ENCODE data around the gene FNDC3B.

Gene FNDC3B

DNA sequence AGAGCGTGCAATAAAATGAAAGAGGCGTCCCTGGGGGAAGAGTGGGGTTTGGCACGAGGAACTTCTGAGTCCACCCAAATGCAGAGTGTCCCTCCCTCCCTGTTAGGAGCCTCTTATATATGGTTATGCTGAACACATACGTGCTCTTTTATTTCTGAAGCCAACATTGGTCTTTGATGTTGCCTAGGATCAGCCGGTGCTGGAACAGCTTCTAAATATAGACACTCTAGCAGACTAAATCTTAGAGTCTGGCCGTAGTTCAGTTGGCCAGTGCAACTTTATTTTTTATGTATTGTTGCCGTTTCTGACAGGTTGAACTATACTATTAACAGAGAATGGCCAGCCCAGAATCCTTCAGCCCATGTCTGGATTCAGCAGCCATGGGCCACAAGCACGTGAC is 280.2 kb downstream of the FNDC3B start:
- DNase-seq = no peak
- in situ Hi-C loops (cut with MboI; ENCODE audit: low pct_unique_long_range_greater_than_20kb, low sequenced_read_pairs) = no loop called here

DNA sequence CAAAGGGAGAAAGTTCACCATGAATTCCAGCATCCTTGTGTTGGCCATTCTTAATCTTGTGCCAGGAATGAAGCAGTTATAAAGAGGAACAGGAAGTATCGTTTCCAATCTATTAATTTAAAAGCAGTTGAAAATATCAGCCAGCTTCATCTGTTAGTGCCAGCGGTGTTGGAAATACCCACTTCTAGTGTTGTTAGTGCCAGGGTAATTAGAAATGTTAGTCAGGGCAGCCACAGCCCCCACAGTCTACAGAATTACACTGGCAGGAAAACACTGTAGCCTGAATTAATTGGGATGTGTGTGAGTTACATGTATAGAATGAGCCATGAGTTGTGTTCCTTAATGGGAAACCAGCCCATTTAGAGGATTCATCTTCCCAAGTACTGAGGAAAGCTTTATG is 281.1 kb downstream of the FNDC3B start:
- no peak for DNase-seq
- in situ Hi-C loops (cut with MboI; ENCODE audit: low pct_unique_long_range_greater_than_20kb, low sequenced_read_pairs) = no loop called here

DNA sequence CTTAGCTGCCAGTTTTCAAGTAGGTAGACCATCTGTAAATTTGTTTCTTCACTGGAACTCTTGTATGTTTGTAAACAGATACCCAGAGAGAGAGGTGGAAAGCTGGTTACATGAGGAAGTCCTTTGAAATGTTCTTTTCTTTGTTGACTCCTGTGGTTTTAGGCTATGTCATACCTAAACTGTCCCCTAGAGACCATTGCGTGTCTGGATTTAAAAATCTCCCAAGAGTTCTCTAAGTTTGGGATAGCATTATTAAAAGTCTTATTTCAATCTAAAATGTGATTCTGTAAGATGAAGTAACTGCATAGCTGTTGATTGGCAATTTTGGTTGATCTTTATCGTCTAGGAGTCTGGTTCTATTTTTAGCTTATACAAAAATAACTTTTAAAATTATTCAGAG is 281.7 kb downstream of the FNDC3B start:
- in situ Hi-C loops (cut with MboI; ENCODE audit: low pct_unique_long_range_greater_than_20kb, low sequenced_read_pairs) = no loop called here
- DNase-seq = peak; percentile 43

DNA sequence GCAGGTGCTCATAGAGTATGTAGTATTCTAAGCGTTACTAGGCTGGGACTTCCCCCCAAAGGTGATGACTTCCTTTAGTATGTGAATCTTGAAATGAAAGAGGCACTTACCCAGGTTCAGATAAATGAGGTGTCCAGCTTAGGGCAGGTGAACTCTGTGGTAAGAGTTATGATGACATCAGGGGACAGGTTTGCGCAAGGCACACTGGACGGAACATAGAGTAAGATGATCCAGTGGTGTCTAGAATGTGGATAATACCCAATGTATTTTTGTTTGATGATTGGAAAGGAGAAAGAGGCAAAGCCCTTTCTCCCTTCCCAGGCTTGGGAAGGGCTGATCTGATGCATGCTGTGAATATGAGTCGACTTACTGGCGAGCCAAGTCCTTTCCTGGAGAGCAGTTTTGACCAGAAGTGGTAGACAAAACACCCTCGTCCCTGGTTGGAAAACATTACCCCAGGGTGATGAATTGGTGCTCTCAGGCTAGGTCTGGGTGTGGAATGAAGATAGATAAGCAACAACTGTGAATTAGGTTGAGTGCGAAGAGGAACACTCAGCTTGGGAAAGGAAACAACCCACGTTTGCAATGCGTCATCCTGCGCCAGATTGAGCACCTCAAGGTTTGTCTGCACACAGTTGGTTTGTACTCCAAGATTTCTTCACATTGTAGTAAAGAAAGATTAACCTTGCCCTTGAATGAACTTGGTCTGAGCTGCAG is 284.7 kb downstream of the FNDC3B start:
- in situ Hi-C loops (cut with MboI; ENCODE audit: low pct_unique_long_range_greater_than_20kb, low sequenced_read_pairs) = no loop called here
- DNase-seq = no peak

DNA sequence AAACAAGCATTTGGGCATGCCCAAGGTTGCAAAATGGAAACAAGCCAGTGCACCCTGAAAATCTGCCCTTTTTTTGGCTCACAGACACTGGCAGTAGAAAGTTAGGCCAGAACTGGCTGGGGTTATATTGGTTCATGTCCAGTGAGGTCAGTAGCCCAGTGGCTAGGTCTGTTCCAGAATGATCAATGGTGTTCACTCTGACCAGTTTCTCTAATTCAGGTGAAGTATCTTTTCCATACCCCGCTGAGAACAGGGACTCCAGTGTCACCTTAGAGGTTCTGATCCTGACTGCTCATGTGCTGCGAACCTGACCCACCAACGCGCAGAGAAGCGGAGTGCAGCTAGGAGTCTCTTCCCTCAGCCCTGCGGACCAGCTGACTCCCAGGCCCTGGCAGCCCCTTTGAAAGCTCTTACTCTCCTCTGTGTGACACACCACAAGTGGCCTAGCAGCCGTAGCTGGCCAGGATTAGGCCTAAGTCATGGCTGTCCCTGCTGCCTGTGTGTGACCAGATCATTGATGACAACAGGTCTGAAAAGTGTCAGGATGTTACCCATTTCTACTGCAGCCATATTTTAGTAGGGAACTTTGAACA is 285.3 kb downstream of the FNDC3B start:
- in situ Hi-C loops (cut with MboI; ENCODE audit: low pct_unique_long_range_greater_than_20kb, low sequenced_read_pairs) = no loop called here

DNA sequence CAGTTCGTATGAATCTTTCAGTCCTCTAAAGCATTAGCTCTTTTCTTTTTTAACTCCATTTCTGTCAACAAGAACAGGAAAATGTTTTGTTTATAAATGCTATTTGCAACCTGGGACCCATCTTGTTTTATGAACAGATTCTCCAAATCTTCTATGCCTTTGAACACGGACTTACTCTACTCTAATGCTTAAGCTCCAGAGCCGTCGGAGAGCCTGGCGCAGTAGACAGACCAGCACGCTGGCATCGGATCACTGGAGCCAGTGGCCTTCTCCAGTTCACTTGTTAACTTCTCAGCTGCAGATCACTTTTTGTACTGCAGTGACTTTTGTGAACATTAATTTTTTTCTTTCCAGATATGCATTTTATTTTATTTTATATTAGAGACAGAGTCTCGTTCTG is 286.1 kb downstream of the FNDC3B start:
- DNase-seq = no peak
- in situ Hi-C loops (cut with MboI; ENCODE audit: low pct_unique_long_range_greater_than_20kb, low sequenced_read_pairs) = no loop called here

More for the DNA sequence above, 285.3 kb downstream of the FNDC3B start:
- no peak for DNase-seq

DNA sequence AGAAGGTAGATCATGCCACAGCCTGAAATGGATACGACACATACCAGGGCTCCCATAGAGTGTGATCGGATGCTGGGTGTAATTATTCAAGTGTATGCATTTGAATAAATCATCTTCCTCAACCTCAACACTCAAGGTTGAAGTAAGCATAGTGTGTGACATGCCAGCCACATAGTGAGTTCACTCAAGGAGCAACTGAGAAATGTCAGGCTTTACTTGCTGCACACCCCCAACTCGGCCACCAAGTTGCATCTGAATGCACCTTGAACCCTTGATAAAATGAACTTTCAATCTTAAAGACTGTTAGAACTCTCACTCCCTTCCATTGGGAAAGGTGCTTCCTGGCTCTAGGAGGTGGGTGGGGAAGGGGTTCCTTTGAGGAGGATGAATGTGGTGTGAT is 287.6 kb downstream of the FNDC3B start:
- in situ Hi-C loops (cut with MboI; ENCODE audit: low pct_unique_long_range_greater_than_20kb, low sequenced_read_pairs) = no loop called here
- DNase-seq = no peak

DNA sequence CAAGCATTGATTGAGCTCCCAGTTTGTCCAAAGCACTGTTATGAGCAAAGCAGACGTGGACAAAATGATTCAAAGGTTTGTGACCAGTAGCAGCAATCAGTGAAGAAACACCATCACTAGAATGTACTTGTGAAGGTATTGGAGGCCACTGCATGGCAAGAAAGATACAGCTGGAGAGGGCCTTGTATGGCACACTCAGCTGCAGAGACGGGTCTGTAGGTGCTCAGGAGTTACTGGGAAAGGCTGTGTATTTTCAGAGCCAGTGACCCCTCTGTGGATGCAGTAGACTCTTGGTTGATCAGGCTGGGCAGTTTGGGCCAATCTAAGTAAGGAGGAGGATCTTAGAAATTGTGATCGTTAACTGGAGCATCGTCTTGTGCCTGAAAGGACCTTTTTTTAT is 288.9 kb downstream of the FNDC3B start:
- in situ Hi-C loops (cut with MboI; ENCODE audit: low pct_unique_long_range_greater_than_20kb, low sequenced_read_pairs) = no loop called here
- no peak for DNase-seq

DNA sequence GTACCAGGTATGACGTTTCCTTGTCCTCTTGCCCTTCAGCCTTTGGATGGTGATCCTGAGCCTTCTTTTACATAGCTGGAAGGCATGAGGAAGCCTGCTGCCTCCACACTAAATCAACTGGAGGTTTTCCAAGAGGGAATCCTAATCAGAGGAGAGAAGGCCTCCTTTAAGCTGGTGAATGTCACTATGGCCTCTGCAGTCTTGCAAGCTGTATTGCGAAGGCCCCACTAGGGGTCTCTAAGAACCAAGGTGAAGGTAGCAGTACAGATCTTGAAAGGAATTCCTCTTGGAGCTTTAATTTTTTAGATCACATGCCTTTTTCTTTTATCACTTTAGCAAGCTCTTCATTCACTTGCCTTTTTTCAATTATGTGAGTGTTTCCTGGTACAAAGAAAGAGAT is 289.7 kb downstream of the FNDC3B start:
- DNase-seq = no peak
- in situ Hi-C loops (cut with MboI; ENCODE audit: low pct_unique_long_range_greater_than_20kb, low sequenced_read_pairs) = no loop called here

DNA sequence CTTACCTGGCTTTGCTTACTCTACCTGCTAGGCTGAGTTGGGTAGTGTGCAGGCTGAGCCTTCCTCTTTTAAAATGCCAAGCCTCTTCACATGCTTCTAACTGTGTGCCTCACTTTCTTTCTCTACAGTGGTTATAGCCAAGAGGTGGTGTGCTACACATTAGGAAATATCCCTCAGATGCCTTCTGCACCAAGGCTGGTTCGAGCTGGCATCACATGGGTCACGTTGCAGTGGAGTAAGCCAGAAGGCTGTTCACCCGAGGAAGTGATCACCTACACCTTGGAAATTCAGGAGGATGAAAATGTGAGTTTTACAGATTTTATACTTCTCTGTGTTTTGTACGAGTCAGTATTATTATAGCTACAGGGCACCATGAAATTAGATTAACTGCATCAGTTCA is 291.0 kb downstream of the FNDC3B start:
- DNase-seq = no peak
- in situ Hi-C loops (cut with MboI; ENCODE audit: low pct_unique_long_range_greater_than_20kb, low sequenced_read_pairs) = no loop called here

DNA sequence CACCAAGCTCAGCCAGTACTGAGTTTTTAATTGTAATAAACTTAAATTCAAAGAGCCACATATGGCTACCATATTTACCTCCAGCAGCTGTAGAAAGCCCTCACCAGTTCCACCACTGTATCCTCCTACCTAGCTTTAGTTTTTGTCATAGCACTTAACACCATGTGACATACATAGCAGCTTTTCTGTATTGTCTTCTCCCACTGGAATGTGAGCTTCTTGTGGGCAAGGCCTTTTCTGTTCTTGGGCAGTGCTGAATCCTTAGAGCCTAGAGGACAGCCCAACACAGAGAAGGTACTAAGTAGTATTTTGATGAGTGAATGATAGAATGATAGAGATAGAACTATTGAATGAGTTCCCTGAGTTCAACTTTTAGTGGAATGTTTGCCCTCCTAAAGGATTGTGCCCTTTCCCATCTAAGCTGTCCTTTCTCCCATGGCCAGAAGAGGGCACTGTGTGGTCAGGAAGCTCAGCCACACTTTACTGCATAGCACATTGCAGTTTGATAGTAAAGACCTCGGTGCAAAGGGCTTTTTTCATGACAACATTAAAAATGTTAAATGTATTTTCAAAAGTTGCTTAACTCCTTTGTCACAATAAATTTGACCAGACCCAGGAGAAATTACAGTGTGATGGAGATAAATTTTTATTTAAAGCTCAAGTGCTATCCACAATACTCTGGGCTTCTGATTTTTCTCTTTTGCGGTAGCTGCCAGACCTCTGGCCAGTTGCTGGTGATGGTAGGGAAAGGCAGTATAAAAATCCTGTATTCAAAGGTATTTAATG is 293.1 kb downstream of the FNDC3B start:
- peak; percentile 70 for DNase-seq
- in situ Hi-C loops (cut with MboI; ENCODE audit: low pct_unique_long_range_greater_than_20kb, low sequenced_read_pairs) = no loop called here

DNA sequence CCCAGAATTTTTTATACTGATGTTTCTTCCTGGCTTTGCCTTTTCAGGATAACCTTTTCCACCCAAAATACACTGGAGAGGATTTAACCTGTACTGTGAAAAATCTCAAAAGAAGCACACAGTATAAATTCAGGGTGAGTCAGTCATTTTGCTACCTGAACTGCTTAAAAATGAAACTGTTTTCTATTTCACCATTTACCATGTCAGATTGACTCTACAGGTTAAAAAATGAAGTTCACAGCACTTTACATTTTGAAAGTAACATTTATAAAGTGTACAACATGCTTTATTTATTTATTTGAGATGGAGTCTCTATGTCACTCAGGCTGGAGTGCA is 293.6 kb downstream of the FNDC3B start:
- in situ Hi-C loops (cut with MboI; ENCODE audit: low pct_unique_long_range_greater_than_20kb, low sequenced_read_pairs) = no loop called here
- no peak for DNase-seq

DNA sequence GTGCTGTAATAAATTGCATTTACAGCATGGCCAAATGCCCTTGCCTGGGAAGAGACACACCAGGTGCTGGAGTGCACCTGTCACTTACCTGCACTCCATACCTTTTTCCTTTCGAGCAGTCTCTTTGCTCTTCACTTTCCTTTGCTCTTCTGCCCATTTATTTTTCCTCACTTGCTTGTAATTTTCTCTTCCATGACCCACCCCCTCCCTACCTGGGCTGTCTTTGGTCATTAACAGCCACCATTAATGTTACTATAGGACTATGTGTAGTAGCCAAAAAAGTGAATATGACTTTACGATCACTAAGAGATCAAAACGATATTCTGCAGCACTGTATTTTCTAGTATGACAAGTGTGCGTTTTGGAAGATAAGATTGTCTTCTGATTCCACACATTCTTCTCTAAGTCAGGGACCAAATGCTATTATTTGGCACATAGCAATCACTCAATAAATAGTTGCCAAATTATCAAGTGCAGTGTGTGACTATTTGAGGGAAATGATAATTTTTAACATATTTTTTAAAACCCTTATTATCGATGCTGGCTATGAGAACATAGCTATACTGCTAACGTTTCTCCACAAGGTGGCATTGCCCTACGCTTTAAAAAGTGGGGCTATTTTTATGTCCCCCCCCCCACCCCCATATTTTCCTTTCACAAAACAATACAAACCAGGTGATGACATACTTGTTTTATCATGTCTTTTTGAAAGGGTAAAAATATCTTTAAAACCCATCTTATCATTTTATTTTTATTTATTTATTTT is 294.5 kb downstream of the FNDC3B start:
- in situ Hi-C loops (cut with MboI; ENCODE audit: low pct_unique_long_range_greater_than_20kb, low sequenced_read_pairs) = no loop called here
- no peak for DNase-seq

DNA sequence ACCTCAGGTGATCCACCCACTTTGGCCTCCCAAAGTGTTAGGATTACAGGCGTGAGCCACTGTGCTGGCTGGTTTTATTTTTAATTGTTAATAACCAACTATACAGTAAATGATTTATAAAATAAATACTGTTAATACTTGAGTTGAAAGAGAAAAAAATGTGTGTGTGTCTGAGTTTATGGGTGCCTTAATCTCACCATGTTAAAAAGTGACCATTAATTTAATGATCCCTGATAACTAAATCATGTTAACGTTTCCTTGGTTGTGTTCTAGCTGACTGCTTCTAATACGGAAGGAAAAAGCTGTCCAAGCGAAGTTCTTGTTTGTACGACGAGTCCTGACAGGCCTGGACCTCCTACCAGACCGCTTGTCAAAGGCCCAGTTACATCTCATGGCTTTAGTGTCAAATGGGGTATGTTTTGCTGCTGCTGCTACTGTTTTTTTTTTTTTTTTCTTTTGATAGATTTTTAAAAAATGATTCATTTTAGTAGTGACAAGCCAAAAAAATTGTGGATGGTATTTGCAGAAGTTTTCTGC is 295.4 kb downstream of the FNDC3B start:
- no peak for DNase-seq
- in situ Hi-C loops (cut with MboI; ENCODE audit: low pct_unique_long_range_greater_than_20kb, low sequenced_read_pairs) = no loop called here

DNA sequence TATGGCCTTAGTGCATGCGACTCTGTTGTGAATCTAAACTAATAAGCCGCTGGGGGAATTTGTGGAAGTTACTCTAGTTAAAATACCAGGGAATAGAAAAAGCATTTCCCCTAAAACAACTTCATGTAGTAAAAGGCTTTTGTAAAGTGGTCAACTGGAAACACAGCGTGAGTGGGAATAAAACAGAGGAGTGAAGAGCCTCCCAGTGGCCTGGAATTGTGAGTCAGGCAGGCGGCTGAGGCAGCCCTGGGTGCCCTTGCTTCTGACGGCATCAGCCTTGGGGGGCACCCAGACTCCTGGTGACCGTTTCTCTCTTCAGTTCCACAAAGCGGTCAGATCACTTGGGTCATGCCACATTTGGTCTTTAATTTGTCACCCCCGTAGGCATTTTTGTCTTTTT is 300.5 kb downstream of the FNDC3B start:
- in situ Hi-C loops (cut with MboI; ENCODE audit: low pct_unique_long_range_greater_than_20kb, low sequenced_read_pairs) = no loop called here
- DNase-seq = no peak

DNA sequence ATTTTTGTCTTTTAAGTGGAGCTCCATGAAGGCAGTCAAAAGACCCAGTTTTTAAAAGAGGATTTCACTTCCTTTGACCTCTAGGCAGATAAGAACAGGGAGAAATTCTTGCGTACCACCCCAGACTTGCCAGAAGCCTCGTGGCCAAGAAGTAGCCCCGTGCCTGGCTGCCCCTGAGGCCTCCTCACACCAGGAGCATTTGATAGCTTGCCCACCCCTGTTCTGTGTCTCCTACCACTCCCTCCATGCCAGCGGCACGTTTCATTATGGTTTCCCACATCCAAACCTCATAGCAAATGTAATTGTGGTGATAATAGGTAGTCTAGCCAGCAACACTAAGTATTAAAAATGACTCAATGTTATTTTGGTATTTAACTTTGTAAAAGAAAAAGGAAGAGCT is 301.2 kb downstream of the FNDC3B start:
- no peak for DNase-seq
- in situ Hi-C loops (cut with MboI; ENCODE audit: low pct_unique_long_range_greater_than_20kb, low sequenced_read_pairs) = no loop called here

DNA sequence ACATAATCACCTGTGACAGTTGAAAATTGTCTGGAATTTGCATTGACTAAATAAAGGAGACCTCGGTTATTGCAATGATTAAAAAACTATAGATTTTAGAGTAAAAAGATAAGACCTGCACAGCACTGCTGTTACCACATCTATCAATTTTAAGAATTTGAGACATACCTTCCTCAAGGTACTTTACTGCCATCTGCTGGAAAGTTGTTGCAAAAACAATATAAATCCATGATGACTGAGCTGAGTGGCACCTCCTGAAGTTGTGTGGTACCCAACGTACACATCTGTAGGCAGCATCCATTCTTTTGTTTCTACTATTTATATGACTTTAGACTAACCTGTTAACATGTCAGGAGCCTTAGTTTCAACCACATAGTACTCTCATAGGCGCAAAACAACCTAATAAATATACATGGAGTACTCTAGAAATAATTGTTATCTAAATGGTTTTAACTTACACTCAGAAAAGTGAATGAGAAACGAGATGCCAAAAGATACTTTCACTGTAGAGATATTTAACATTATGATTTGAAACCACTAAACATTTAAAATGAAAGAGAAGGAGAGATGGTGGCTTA is 302.2 kb downstream of the FNDC3B start:
- in situ Hi-C loops (cut with MboI; ENCODE audit: low pct_unique_long_range_greater_than_20kb, low sequenced_read_pairs) = no loop called here
- peak; percentile 75 for DNase-seq

DNA sequence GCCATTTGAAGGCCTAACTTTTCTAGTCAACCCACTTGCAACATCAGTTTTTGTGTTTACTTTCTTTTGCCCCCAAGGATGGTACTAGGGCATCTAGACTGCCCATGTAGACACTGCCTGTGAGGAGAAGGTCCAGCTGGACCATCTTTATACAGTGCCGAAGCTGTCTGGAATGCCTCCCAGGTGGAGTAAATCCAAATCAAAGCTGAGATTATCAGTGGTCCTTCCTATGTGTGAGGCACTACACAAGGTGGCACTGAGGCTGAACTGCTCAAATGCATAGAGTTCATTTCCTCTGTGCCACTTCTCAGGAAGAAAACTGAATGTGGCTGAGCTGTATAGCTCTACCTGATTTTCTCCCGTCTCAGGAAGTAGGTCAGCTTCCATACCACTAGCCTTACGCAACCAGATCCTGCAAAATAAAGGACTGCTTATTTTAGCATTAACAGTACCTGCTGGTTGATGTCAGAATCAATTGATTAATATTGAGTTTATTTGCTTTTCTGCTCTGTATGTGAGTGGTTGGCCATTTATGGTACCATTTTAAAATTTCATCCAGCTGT is 302.8 kb downstream of the FNDC3B start:
- in situ Hi-C loops (cut with MboI; ENCODE audit: low pct_unique_long_range_greater_than_20kb, low sequenced_read_pairs) = no loop called here

DNA sequence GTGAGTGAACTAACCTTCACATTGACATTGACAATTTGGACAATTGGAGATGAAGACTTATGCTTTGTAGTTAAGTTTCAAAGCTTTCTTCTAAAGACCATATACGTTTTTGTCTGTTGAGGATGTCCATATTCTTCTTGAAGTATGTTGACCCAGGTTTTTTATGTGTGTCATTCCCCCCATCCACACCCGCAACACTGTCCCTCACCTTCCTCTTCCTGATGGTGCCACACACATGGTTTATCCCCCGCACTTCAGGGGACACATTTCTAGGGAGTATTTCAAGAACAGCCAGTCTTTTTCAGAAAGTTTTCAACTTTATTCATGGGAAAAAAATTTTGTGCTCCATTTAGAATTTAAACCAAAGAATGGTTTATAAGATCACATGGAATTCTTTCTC is 303.7 kb downstream of the FNDC3B start:
- in situ Hi-C loops (cut with MboI; ENCODE audit: low pct_unique_long_range_greater_than_20kb, low sequenced_read_pairs) = no loop called here
- no peak for DNase-seq

More for the DNA sequence above, 302.8 kb downstream of the FNDC3B start:
- DNase-seq = no peak

All from KBM-7 (cell line).